HepG2 (cell line): Measurements from ENCODE around the gene GP1BA. TPM values are rescaled to one million over a fixed set of nuclear protein-coding genes. Genes with fewer than 3 reads are reported as not detected.

Source experiments
- ATAC-seq: fragments of 200-7000 bp; cut with Tn5 transposase; 3 replicates; pipeline ENCODE4 v1.9.1; 2020; ENCODE audit warnings: mild to moderate bottlenecking, moderate library complexity
- BruUV-seq: library from RNA; stranded (reverse); fragments of 400-500 nt; replicated peaks from 2 replicates; lab custom pipeline; 2021; lab: Mats Ljungman, UMichigan
- CTCF ChIA-PET: fragments of 300-600 bp; formaldehyde crosslinking; extraction: SDS; loops from one replicate; lab custom pipeline; 2021; ENCODE audit warnings: low total read pairs, inconsistent platforms, low intra/inter-chr PET ratio; lab: Yijun Ruan, JAX
- POLR2A ChIA-PET: fragments of 350-600 bp; sonication (Branson Sonifier 250); formaldehyde crosslinking; loops from one replicate; lab custom pipeline; 2020; ENCODE audit warnings: antibody characterized with exemption, inconsistent platforms; lab: Yijun Ruan, JAX
- DNase-seq: peaks from one replicate; pipeline ENCODE4 v3.0.0-alpha.2; 2015; ENCODE audit warnings: low spot score
- FAIRE-seq: peaks from 3 replicates; lab custom pipeline; 2011; peaks lifted over from hg19 to GRCh38; lab: Jason Lieb, UNC
- H2AFZ ChIP-seq: one replicate; pipeline ENCODE4 v1.6.1; 2011; ENCODE audit warnings: low read length, inconsistent platforms
- H3K27ac ChIP-seq: fragments of 300-600 bp; 3 replicates; pipeline ENCODE4 v1.8.0; 2011; ENCODE audit warnings: mixed run types, mild to moderate bottlenecking, mixed read lengths, low read length, inconsistent platforms; ENCODE audit not compliant: insufficient read depth; ENCODE audit errors: extremely low read length
- H3K27me3 ChIP-seq, 2 experiments: fragments of 200-600 bp in 1 of 2; 2 replicates in 1 of 2; 3 replicates in 1 of 2; pipeline versions ENCODE4 v1.6.0 to v1.8.0; 2011; ENCODE audit warnings: low read length in 2 of 2, mild to moderate bottlenecking in 2 of 2, moderate library complexity in 2 of 2, inconsistent platforms in 1 of 2; ENCODE audit not compliant: insufficient read depth in 2 of 2, control insufficient read depth in 1 of 2
- H3K36me3 ChIP-seq, 2 experiments: fragments of 200-600 bp in 1 of 2; replicated peaks in 1 of 2; 2 replicates in 1 of 2; 3 replicates in 1 of 2; pipeline versions ENCODE4 v1.5.1 to v1.8.0; 2011; ENCODE audit warnings: low read length in 2 of 2, inconsistent platforms in 1 of 2; ENCODE audit not compliant: insufficient read depth in 2 of 2, control insufficient read depth in 1 of 2
- H3K4me1 ChIP-seq: 2 replicates; pipeline ENCODE4 v1.5.1; 2012; ENCODE audit warnings: low read length, inconsistent platforms; ENCODE audit not compliant: insufficient read depth
- H3K4me2 ChIP-seq: 2 replicates; pipeline ENCODE4 v1.6.0; 2011; ENCODE audit warnings: low read depth, low read length, inconsistent platforms
- H3K4me3 ChIP-seq, 3 experiments: fragments of 200-600 bp in 1 of 3; sonication (generic), shearing (Covaris generic) in 1 of 3; replicated peaks in 1 of 3; 2 replicates each; pipeline ENCODE4 v1.5.1; 2011 to 2016; ENCODE audit warnings: low read length in 3 of 3, inconsistent platforms in 2 of 3, low read depth in 2 of 3, mild to moderate bottlenecking in 2 of 3, control low read depth in 1 of 3, mixed read lengths in 1 of 3; ENCODE audit not compliant: insufficient read depth in 1 of 3
- H3K79me2 ChIP-seq: one replicate; pipeline ENCODE4 v1.6.1; 2011; ENCODE audit warnings: low read length, inconsistent platforms; ENCODE audit not compliant: insufficient read depth
- H3K9ac ChIP-seq: 2 replicates; pipeline ENCODE4 v1.6.0; 2011; ENCODE audit warnings: mild to moderate bottlenecking, low read depth, low read length, inconsistent platforms; ENCODE audit not compliant: insufficient read depth
- H3K9me3 ChIP-seq: 2 replicates; pipeline ENCODE4 v1.5.1; 2012; ENCODE audit warnings: mild to moderate bottlenecking, low read length
- H4K20me1 ChIP-seq: 2 replicates; pipeline ENCODE4 v1.6.0; 2011; ENCODE audit warnings: inconsistent platforms, mild to moderate bottlenecking, low read length, moderate library complexity; ENCODE audit not compliant: insufficient read depth
- CBFB ChIP-seq: sonication (generic); formaldehyde crosslinking; IDR thresholded peaks from 2 replicates; pipeline ENCODE4 v1.4.0; 2020; ENCODE audit warnings: missing genetic modification reagents
- FOXC1 ChIP-seq: sonication (generic); formaldehyde crosslinking; IDR thresholded peaks from 2 replicates; pipeline ENCODE4 v1.8.0; 2022; ENCODE audit warnings: mild to moderate bottlenecking, missing genetic modification reagents, borderline replicate concordance
- GATAD1 ChIP-seq: IDR thresholded peaks from 2 replicates; pipeline ENCODE4 v1.6.1; 2016; ENCODE audit warnings: missing genetic modification reagents, missing compliant biosample characterization
- JUN ChIP-seq: sonication (generic); formaldehyde crosslinking; IDR thresholded peaks from 2 replicates; pipeline ENCODE4 v1.4.0; 2020; ENCODE audit warnings: mild to moderate bottlenecking, missing genetic modification reagents
- RBFOX2 ChIP-seq: fragments of 200-400 bp; formaldehyde crosslinking; IDR thresholded peaks from 2 replicates; pipeline ENCODE4 v1.6.1; 2017; ENCODE audit warnings: low read depth, mild to moderate bottlenecking, low read length
- TBP ChIP-seq: sonication (generic); formaldehyde crosslinking; IDR thresholded peaks from 2 replicates; pipeline ENCODE4 v1.5.0; 2020; ENCODE audit warnings: missing genetic modification reagents
- TSC22D2 ChIP-seq: sonication (generic); formaldehyde crosslinking; IDR thresholded peaks from 2 replicates; pipeline ENCODE4 v1.5.1; 2020; ENCODE audit warnings: missing genetic modification reagents, mild to moderate bottlenecking, borderline replicate concordance
- ZNF660 ChIP-seq: sonication (generic); formaldehyde crosslinking; IDR thresholded peaks from 2 replicates; pipeline ENCODE4 v1.5.1; 2020; ENCODE audit warnings: mild to moderate bottlenecking, low read depth, missing genetic modification reagents, borderline replicate concordance
- ZNF766 ChIP-seq: sonication (generic); formaldehyde crosslinking; IDR thresholded peaks from 2 replicates; pipeline ENCODE4 v1.5.0; 2020; ENCODE audit warnings: missing genetic modification reagents, borderline replicate concordance
- WGBS: methylation state at CpG from one replicate; pipeline ENCODE4 v1.1.6; 2017; ENCODE audit warnings: low lambda C conversion rate; 5-methylcytosine and 5-hydroxymethylcytosine counted together
- in situ Hi-C: cut with HindIII; loops from 2 replicates; pipeline ENCODE4 v1.10.0; 2017; ENCODE audit warnings: low pct_unique_long_range_greater_than_20kb; ENCODE audit not compliant: extremely low pct_ligation_motif_present
- intact Hi-C: fragments of 100-400 bp; cut with micrococcal nuclease; formaldehyde crosslinking; loops from one replicate; pipeline ENCODE4 v1.10.0; 2022; ENCODE audit not compliant: unreplicated experiment
- polyA plus RNA-seq, 8 experiments: library from polyadenylated mRNA; depleted of rRNA in 3 of 8; stranded (reverse) in 7 of 8; unstranded in 1 of 8; fragments of >200 nt; fragmentation: Illumina TruSeq in 4 of 8; extraction: Trizol in 4 of 8; gene quantifications; 2 replicates each; pipeline versions ENCODE4 v1.2.1 to v1.2.3, GENCODE V29; 2011 to 2016; ENCODE audit warnings: low read depth in 4 of 8, missing spikeins in 1 of 8, mixed read lengths in 1 of 8; ENCODE audit not compliant: insufficient read depth in 1 of 8
- total RNA-seq, 5 experiments: library from RNA; depleted of rRNA; stranded (reverse); fragments of >200 nt; fragmentation: Illumina TruSeq; extraction: Trizol; gene quantifications; 2 replicates each; pipeline ENCODE4 v1.2.3, GENCODE V29; 2016; ENCODE audit warnings: low read depth in 1 of 5
- TF ChIP-seq, protein P1 (sequence below): sonication (generic); formaldehyde crosslinking; IDR thresholded peaks from 2 replicates; pipeline ENCODE4 v1.4.0; 2020; ENCODE audit warnings: missing genetic modification reagents
- TF ChIP-seq, protein P2 (sequence below): sonication (generic); formaldehyde crosslinking; IDR thresholded peaks from 2 replicates; pipeline ENCODE4 v1.4.0; 2020; ENCODE audit warnings: missing genetic modification reagents, mild to moderate bottlenecking, borderline replicate concordance
- TF ChIP-seq, protein P3 (sequence below): sonication (generic); formaldehyde crosslinking; IDR thresholded peaks from 2 replicates; pipeline ENCODE4 v1.4.0; 2020; ENCODE audit warnings: missing genetic modification reagents, borderline replicate concordance
- TF ChIP-seq, protein P4 (sequence below): sonication (generic); formaldehyde crosslinking; IDR thresholded peaks from 2 replicates; pipeline ENCODE4 v1.9.0; 2021; ENCODE audit warnings: mild to moderate bottlenecking, missing genetic modification reagents

The GP1BA gene
- total and polyA plus RNA-seq, 2 of the 13 experiments (the other 11 are each of a cell fraction or from before 2014, with no cell fraction given), result not detected

DNA sequence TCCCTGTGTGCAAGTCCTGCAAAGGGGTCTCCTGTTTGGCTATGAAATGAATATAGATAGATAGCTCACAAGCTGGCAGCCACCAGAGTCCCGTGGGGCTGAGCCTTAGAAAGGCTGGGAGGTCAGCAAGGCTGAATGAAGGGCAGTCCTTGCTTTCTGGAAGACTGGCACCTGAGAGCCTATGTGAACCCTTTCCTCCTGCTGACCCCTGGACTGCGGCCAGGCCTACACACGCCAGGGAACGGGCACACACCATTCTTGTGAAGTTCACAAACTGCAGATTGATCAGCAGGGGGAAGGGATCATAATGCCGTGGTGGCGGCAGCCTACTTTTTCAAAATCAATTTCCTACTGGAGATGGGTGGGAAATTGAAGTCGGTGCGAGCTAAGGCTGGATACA lies 33.7 kb upstream of the GP1BA start:
- H3K4me2 ChIP-seq, result no peak overlapping the region
- H3K4me3 ChIP-seq, result no peak overlapping the region
- peaks cover 6% of the 10 kb centered on the region for H3K4me1 ChIP-seq
- H3K36me3 ChIP-seq, result peaks cover 23 to 41% of the 10 kb centered on the region in 2 experiments; a peak in 4 of 5 replicates
- ChIA-PET POLR2A (no interaction called here), CTCF (no interaction called here)
- H4K20me1 ChIP-seq, result no peaks in the 10 kb centered on the region
- H3K27me3 ChIP-seq, result no peaks in the 10 kb centered on the region
- H3K9me3 ChIP-seq, result no peaks in the 10 kb centered on the region
- ATAC-seq (no peak), FAIRE-seq (no peak), DNase-seq (no peak)
- no peak overlapping the region for H3K9ac ChIP-seq
- 90% methylated on average over 8 of the region's 8 CpGs for WGBS
- H2AFZ ChIP-seq, result no peak overlapping the region
- H3K27ac ChIP-seq, result no peak overlapping the region
- intact Hi-C loops (no loop called here), in situ Hi-C loops (loop anchor here (10.0 kb wide), 1 partner anchor 344 kb away; the partner anchor contains the start of gene MYBBP1A)
- BruUV-seq, result no TSS peak
- no peaks in the 10 kb centered on the region for H3K79me2 ChIP-seq
- no peak for TF ChIP-seq TSC22D2 (CRISPR knock-in tag)
- TF ChIP-seq RBFOX2, result no peak
- TF ChIP-seq, protein P1, sequence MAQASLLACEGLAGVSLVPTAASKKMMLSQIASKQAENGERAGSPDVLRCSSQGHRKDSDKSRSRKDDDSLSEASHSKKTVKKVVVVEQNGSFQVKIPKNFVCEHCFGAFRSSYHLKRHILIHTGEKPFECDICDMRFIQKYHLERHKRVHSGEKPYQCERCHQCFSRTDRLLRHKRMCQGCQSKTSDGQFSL (CRISPR knock-in tag), result no peak
- TF ChIP-seq ZNF660 (CRISPR knock-in tag), result no peak
- TF ChIP-seq GATAD1 (CRISPR knock-in tag), result no peak
- no peak for TF ChIP-seq FOXC1 (CRISPR knock-in tag)
- no peak for TF ChIP-seq JUN (CRISPR knock-in tag)
- TF ChIP-seq, protein P2, sequence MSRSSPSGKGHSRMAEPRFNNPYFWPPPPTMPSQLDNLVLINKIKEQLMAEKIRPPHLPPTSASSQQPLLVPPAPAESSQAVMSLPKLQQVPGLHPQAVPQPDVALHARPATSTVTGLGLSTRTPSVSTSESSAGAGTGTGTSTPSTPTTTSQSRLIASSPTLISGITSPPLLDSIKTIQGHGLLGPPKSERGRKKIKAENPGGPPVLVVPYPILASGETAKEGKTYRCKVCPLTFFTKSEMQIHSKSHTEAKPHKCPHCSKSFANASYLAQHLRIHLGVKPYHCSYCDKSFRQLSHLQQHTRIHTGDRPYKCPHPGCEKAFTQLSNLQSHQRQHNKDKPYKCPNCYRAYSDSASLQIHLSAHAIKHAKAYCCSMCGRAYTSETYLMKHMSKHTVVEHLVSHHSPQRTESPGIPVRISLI (CRISPR knock-in tag), result no peak
- TF ChIP-seq, protein P3, sequence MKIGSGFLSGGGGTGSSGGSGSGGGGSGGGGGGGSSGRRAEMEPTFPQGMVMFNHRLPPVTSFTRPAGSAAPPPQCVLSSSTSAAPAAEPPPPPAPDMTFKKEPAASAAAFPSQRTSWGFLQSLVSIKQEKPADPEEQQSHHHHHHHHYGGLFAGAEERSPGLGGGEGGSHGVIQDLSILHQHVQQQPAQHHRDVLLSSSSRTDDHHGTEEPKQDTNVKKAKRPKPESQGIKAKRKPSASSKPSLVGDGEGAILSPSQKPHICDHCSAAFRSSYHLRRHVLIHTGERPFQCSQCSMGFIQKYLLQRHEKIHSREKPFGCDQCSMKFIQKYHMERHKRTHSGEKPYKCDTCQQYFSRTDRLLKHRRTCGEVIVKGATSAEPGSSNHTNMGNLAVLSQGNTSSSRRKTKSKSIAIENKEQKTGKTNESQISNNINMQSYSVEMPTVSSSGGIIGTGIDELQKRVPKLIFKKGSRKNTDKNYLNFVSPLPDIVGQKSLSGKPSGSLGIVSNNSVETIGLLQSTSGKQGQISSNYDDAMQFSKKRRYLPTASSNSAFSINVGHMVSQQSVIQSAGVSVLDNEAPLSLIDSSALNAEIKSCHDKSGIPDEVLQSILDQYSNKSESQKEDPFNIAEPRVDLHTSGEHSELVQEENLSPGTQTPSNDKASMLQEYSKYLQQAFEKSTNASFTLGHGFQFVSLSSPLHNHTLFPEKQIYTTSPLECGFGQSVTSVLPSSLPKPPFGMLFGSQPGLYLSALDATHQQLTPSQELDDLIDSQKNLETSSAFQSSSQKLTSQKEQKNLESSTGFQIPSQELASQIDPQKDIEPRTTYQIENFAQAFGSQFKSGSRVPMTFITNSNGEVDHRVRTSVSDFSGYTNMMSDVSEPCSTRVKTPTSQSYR (CRISPR knock-in tag), result no peak
- TF ChIP-seq, protein P4, sequence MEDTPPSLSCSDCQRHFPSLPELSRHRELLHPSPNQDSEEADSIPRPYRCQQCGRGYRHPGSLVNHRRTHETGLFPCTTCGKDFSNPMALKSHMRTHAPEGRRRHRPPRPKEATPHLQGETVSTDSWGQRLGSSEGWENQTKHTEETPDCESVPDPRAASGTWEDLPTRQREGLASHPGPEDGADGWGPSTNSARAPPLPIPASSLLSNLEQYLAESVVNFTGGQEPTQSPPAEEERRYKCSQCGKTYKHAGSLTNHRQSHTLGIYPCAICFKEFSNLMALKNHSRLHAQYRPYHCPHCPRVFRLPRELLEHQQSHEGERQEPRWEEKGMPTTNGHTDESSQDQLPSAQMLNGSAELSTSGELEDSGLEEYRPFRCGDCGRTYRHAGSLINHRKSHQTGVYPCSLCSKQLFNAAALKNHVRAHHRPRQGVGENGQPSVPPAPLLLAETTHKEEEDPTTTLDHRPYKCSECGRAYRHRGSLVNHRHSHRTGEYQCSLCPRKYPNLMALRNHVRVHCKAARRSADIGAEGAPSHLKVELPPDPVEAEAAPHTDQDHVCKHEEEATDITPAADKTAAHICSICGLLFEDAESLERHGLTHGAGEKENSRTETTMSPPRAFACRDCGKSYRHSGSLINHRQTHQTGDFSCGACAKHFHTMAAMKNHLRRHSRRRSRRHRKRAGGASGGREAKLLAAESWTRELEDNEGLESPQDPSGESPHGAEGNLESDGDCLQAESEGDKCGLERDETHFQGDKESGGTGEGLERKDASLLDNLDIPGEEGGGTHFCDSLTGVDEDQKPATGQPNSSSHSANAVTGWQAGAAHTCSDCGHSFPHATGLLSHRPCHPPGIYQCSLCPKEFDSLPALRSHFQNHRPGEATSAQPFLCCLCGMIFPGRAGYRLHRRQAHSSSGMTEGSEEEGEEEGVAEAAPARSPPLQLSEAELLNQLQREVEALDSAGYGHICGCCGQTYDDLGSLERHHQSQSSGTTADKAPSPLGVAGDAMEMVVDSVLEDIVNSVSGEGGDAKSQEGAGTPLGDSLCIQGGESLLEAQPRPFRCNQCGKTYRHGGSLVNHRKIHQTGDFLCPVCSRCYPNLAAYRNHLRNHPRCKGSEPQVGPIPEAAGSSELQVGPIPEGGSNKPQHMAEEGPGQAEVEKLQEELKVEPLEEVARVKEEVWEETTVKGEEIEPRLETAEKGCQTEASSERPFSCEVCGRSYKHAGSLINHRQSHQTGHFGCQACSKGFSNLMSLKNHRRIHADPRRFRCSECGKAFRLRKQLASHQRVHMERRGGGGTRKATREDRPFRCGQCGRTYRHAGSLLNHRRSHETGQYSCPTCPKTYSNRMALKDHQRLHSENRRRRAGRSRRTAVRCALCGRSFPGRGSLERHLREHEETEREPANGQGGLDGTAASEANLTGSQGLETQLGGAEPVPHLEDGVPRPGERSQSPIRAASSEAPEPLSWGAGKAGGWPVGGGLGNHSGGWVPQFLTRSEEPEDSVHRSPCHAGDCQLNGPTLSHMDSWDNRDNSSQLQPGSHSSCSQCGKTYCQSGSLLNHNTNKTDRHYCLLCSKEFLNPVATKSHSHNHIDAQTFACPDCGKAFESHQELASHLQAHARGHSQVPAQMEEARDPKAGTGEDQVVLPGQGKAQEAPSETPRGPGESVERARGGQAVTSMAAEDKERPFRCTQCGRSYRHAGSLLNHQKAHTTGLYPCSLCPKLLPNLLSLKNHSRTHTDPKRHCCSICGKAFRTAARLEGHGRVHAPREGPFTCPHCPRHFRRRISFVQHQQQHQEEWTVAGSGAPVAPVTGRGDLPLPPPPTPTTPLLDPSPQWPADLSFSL (CRISPR knock-in tag), result no peak
- TF ChIP-seq CBFB, result no peak
- no peak for TF ChIP-seq TBP (CRISPR knock-in tag)
- TF ChIP-seq ZNF766 (CRISPR knock-in tag), result no peak
